ENCODE measurements around the gene STK32C. TPM values are rescaled to one million over a fixed set of nuclear protein-coding genes. Genes with fewer than 3 reads are reported as not detected.

Gene STK32C
- total and polyA plus RNA-seq, 2 of the 4 experiments (the other 2 are of a cell fraction) = 5.0 to 8.3 TPM

GRCh38 chr10:132273304-132273944 is 34.3 kb downstream of the STK32C start:
- Histone ChIP-seq H2BK5ac (ENCODE audit: low read depth, low read length, poor library complexity, severe bottlenecking) (no peak overlapping the region), H4K91ac (ENCODE audit: insufficient read depth, low read depth, low read length) (no peak overlapping the region), H3K4me2 (ENCODE audit: low read depth, low read length) (no peak overlapping the region), H3K4me3 (ENCODE audit: insufficient read depth, low read depth, low read length) (no peak overlapping the region), H3K79me1 (ENCODE audit: low read depth in 1 of 2, low read length in 2 of 2) (no peaks in the 10 kb centered on the region), H4K20me1 (ENCODE audit: insufficient read depth, low read length) (peaks cover 7% of the 10 kb centered on the region), H3K9me3 (ENCODE audit: control insufficient read depth, insufficient read depth, low read length) (no peaks in the 10 kb centered on the region), H3K9me1 (ENCODE audit: insufficient read depth, low read length) (no peaks in the 10 kb centered on the region), H3K4ac (ENCODE audit: low read depth, low read length) (no peak overlapping the region), H2BK20ac (ENCODE audit: low read depth, low read length) (no peak overlapping the region), H3K27me3 (ENCODE audit: control insufficient read depth, insufficient read depth, low read length) (peaks cover 8% of the 10 kb centered on the region), H3K36me3 (ENCODE audit: control insufficient read depth, insufficient read depth, low read length) (no peaks in the 10 kb centered on the region), H3K9ac (ENCODE audit: low read depth, low read length) (no peak overlapping the region), H2AK5ac (ENCODE audit: low read depth, low read length) (no peak overlapping the region), H3K14ac (replicated peaks; ENCODE audit: low read depth, low read length) (no peak overlapping the region), H2BK15ac (ENCODE audit: low read depth, low read length) (no peak overlapping the region), H2AFZ (replicated peaks; ENCODE audit: low read length, poor library complexity) (no peak overlapping the region), H4K8ac (ENCODE audit: low read depth in 2 of 2, low read length in 2 of 2) (no peak overlapping the region), H3K27ac (ENCODE audit: insufficient read depth, low read length) (no peak overlapping the region), H3K18ac (ENCODE audit: low read depth, low read length) (no peak overlapping the region), H4K5ac (ENCODE audit: low read depth, low read length) (no peak overlapping the region), H3K23ac (ENCODE audit: low read depth, low read length) (no peak overlapping the region), H3K56ac (ENCODE audit: extremely low read depth, insufficient read depth, low read length) (no peak overlapping the region), H3K4me1 (ENCODE audit: control insufficient read depth, insufficient read depth, low read length) (peaks cover 5% of the 10 kb centered on the region; the same call in 1 of the 2 replicates), H2AK9ac (replicated peaks; ENCODE audit: low read depth, low read length, poor library complexity) (no peak overlapping the region), H2BK120ac (ENCODE audit: low read depth, low read length) (no peak overlapping the region)
- ChIA-PET CTCF (no interaction called here), POLR2A (ENCODE audit: unreplicated experiment) (no interaction called here)
- in situ Hi-C loops (cut with MboI; ENCODE audit: low sequenced_read_pairs) (no loop called here), dilution Hi-C loops (cut with HindIII; ENCODE audit: low sequenced_read_pairs, unreplicated experiment) (no loop called here), intact Hi-C loops (cut with micrococcal nuclease) (loop anchor here (5.0 kb wide), 1 partner anchor 34 kb away; the partner anchor contains the start of gene STK32C)
- ATAC-seq (ENCODE audit: low read depth) (no peak), DNase-seq (no peak)
- TF ChIP-seq MXI1 (IDR thresholded peaks at IDR 0.05; ENCODE audit: borderline replicate concordance, low read depth, low read length) = no peak
- no peak for TF ChIP-seq ELK1 (IDR thresholded peaks at IDR 0.05; ENCODE audit: borderline replicate concordance, low read depth, low read length)
- TF ChIP-seq CEBPB (IDR thresholded peaks at IDR 0.05; ENCODE audit: low read depth, low read length) = no peak
- no peak for TF ChIP-seq RAD21 (IDR thresholded peaks at IDR 0.05; ENCODE audit: low read length)
- TF ChIP-seq CTCF (conservative IDR thresholded peaks at IDR 0.05; ENCODE audit: low read depth, low read length) = no peak
- TF ChIP-seq RFX5 (IDR thresholded peaks at IDR 0.05; ENCODE audit: low read depth, low read length) = no peak
- TF ChIP-seq POLR2A (IDR thresholded peaks at IDR 0.05; ENCODE audit: low read depth, low read length) = no peak
- no peak for TF ChIP-seq MAZ (IDR thresholded peaks at IDR 0.05; ENCODE audit: borderline replicate concordance, low read depth, low read length)
- no peak for TF ChIP-seq NFE2L2 (IDR thresholded peaks at IDR 0.05; ENCODE audit: low read depth, low read length)
- TF ChIP-seq CHD1 (IDR thresholded peaks at IDR 0.05; ENCODE audit: low read depth, low read length) = no peak
- TF ChIP-seq BHLHE40 (IDR thresholded peaks at IDR 0.05; ENCODE audit: low read depth, low read length) = no peak
- no peak for TF ChIP-seq MAFK (IDR thresholded peaks at IDR 0.05; ENCODE audit: low read depth, low read length)
- no peak for TF ChIP-seq SMC3 (IDR thresholded peaks at IDR 0.05; ENCODE audit: low read depth, low read length)
- no peak for TF ChIP-seq USF2 (IDR thresholded peaks at IDR 0.05; ENCODE audit: low read depth, low read length)
- no peak for TF ChIP-seq RCOR1 (IDR thresholded peaks at IDR 0.05; ENCODE audit: insufficient replicate concordance, low read length)
- TF ChIP-seq FOS (IDR thresholded peaks at IDR 0.05; ENCODE audit: low read depth, low read length) = no peak
- no TSS peak for BruUV-seq (replicated peaks)
- WGBS, 2 experiments (ENCODE audit: extremely low coverage in 2 of 2, insufficient read length in 1 of 2) = 89 to 100% methylated on average over 3 to 5 of the region's 8 CpGs
